HG03108 (cell line): ENCODE results near the gene PCYOX1L.

Source experiments
- ATAC-seq: cut with Tn5 transposase; IDR thresholded peaks from one replicate; pipeline ENCODE4 v1.9.1; 2021; ENCODE audit warnings: moderate library complexity; ENCODE audit not compliant: unreplicated experiment

PCYOX1L gene

GRCh38 chr5:149366169-149366729, 8.4 kb downstream of the PCYOX1L start:
- ATAC-seq, result no peak

DNA sequence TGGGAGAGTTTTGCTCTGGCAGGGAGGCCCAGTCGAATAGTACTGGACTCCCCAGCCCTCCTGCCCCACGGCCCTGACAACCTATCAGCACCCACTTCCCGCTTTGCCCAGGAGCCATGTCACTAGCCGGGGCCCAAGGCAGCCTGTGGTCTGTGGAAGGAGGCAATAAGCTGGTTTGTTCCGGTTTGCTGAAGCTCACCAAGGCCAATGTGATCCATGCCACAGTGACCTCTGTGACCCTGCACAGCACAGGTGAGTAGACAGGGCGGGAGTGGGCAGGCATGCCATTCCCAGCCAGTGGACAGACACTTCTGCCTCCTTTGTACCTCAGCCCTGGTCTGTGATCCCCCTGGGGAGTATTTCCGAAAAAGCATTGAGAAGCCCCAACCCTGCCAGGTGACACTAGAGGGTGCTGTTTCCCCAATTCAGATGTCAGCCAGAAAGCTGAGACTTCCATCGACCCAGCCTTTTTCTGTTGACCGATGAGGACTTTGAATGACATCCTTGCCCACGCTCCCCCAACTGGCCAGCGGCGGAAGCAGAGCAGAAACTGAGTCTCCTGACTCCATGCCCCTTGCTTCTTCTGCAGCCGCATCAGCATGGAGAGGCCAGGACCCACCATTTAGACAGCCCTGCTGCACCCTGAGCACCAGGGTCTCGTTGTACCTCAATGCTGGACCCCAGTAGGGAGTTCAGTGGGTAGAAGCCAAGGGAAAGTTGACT, 9.6 kb downstream of the PCYOX1L start:
- peak; percentile 42 for ATAC-seq

GRCh38 chr5:149367972-149368645, 10.3 kb downstream of the PCYOX1L start:
- ATAC-seq, result no peak

GRCh38 chr5:149370878-149371277, 13.0 kb downstream of the PCYOX1L start:
- no peak for ATAC-seq

DNA sequence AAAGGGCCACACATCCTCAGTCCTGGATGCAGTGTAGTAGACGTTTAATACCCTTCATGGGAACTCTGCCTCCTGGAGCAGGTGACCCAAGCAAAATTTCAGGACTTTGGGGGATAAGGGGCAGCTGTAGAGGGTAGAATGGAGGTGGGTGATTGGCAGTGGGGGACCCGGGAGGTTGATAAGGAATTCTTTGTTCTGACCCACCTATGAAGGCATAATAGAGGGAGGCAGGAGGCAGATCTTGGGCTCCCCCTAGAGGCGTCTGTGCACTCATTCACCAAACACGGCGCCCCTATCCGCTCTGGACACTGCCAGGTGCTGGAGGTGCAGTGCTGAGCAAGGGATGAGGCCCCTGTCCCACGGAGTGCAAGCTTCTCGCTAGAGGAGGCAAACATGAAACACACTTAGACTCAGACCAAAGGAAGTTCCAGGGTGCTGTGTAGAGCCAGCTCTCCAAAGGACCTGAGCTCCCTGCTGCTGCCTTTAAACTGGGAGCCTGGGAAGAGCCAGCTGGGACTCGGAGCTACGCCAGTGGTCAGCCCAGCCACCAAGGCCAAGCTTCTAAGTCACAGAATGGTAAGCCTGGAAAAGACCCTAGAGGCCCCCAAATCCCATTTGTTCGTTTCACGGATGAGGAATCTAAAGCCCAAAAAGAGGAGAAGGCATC, 13.6 kb downstream of the PCYOX1L start:
- ATAC-seq, result no peak

GRCh38 chr5:149372076-149372795, 14.4 kb downstream of the PCYOX1L start:
- no peak for ATAC-seq

- no peak for ATAC-seq
These were observed 15.1 kb downstream of the PCYOX1L start for GRCh38 chr5:149372932-149373331.

DNA sequence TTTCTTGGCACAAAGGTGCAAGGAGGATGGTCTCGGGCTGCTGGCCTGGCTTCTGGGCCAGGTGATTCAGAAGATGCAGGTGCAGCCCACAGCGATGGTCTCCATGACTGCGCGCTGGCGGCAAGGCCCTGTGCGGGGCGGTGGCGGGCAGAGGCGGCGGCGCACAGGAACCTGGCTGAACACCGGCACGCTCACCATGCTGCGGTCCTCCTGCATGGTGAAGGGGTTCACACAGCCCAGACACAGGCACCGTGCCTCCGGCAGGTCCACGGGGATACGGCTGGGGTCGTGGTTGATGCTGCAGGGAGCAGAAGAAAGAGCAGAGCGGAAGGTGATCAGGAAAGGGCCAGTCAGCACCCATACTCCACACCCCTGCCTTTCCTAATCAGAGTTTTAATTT, 16.5 kb downstream of the PCYOX1L start:
- no peak for ATAC-seq

GRCh38 chr5:149374801-149375200, 17.0 kb downstream of the PCYOX1L start:
- ATAC-seq, result no peak

GRCh38 chr5:149375434-149375833, 17.6 kb downstream of the PCYOX1L start:
- ATAC-seq, result no peak

DNA sequence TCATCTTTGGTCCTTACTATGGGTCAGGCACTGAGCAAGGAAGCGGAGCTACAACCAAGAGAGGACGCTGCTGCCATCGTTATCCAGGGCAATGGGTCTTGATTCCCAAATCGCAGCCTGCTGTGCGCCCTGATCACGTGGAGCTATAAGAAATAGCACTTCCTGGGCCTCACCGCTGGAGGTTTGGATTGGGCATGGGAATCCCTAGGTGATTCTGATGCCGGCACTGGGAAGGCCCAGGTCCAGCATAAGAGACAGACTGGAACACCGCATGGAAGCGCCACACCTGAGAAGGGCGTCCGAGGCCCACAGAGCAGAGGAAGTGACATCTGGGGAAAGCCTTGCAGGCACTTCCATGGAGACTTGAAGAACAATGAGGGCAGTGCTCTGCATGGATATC, 18.3 kb downstream of the PCYOX1L start:
- no peak for ATAC-seq

DNA sequence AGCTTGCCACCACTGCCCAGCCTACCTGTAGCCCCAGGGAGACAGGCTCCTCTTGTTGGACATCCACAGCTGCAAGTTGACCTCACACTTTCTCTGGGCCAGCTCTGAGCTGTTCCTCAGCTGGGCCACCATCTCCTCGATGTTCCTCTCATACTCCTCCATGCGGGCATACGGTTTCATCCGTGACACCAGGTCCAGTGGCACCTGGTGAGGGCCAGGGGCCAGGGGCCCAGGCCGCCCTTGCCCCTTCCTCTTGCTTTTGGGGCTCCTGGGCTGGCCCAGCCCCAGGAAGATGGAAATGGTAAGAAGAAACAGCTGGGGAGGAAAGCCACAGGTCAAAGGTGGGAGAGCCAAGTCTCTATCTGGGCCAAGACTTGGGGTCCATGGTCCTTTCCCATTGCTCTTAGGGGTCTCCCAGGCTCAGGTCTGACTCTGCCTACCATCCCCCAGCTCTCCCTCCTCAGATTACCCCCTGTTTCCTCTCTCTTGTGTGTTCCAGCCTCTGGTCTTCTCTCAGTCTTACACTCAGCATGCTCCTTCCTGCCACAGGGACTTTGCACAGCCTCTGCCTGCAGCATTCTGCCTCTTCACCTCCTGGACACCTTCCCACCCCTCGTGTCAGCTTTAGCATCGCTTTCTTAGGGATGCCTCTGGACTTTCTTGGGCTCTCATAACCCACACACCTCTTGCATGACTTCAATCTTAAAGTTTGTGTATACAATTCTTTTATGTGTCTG, 19.0 kb downstream of the PCYOX1L start:
- no peak for ATAC-seq

DNA sequence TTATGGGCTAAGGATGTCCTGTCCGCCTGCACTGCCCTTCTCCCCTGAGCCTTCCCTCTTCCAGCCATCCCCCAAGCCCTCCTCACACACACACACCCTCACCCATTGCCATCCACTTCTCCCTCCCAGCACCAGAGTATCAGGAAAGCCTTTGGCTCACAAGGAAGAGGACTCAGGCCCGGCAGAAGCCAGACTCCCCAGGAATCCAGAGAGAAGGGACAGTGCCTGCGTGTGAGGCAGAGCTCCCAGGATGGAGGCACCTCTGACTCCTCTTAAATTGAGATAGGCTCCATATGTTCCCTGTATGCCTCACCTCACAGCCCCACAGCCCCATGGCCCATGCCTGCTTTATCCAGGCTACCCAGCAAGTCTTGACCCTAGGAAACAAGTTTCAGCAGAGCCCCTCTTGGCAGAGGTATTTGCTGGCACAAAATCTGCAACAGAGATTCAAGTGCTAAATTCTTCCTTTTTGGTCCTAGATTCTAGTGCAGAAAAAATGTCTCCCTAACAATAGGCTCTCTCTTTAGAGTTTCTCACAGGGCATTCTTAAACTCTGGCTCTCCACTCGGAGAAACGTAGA, 20.5 kb downstream of the PCYOX1L start:
- ATAC-seq, result no peak

- no peak for ATAC-seq
These were observed 21.4 kb downstream of the PCYOX1L start, which contains the start of gene IL17B for GRCh38 chr5:149379177-149379761. Gene IL17B (minus strand): TSS chr5:149379292. CDS start chr5:149379225, 67 bp downstream.

DNA sequence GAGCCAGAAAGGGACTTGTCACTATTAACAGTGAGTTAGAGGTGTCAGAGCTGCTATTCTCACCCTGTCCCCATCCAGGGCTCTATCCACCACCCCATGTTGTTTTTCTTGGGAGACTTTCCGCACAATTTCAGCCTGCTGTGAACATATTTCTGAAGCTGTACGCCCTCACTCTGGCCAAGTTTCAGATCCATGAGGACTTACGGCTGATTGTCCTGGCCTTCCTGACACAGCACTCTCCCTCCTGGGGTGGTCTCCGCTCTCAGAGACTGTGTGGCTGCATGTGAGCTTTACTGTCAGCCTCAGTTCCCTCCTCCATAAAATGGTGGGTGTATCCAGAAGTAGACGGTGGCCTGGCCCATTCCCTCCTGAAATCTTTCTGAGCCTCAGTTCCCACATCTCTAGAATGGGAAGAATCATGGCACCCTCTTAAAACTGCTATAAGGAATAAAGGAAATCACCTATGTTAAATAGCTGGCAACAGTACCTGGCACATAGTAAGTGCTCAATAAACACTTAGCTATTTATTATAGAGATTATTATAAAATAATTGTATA, 22.1 kb downstream of the PCYOX1L start:
- ATAC-seq, result no peak

DNA sequence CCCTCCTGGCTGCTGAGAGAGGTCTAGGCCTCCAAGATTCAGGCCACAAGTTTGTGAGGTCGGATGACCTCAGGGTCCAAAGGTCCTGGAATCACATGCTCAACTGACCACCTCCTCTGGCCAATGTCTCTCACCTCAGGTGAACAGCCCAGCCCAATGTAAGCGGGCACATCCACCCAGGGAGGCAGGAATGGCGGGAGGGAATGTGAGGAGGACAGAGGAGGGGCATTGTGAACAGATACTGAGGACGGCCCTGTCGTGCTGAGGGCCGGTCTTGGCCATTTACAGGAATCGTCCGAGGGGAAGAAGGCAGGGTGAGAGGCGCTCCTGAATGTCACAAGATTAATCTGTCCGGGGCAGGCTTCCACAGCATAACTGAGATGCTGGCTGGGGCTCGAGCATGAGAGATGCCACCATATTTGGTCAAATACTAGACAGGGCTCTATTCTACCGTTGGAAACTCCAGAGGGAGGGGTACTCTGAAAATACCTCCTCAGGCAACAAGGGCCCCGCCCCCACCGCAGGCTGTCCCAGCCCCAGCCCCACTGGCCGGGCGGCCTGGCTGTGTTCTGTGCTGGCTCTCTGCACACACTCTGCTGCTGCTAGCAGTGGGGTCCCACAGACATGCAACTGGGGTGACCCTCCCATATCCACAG, 22.7 kb downstream of the PCYOX1L start:
- ATAC-seq, result no peak

- ATAC-seq, result no peak
These were observed 23.6 kb downstream of the PCYOX1L start for GRCh38 chr5:149381261-149381985.

DNA sequence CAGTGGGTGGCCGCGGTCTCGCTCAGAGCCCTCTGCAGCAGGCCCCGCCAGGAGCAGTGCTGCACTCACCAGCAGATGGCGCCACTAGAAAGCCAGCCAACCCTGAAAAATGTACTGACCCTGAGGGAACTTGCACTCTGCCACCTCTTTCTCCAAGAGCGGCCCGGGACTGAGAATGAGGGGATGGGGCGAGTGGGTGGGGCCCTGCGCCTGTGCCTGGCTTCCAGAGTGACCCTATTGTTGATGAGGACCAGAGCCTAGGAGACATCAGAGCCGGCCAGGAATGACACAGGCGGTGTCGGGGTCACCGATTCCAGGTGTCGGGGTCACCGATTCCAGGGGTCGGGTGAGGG, 24.1 kb downstream of the PCYOX1L start:
- no peak for ATAC-seq
